Cardiac fibroblast (primary cell): ENCODE results near the gene LRFN2.

ENCODE experiments used
- DNase-seq, 2 donors: peaks; one replicate each; pipeline versions ENCODE4 v3.0.0 to v3.0.0-alpha.2; 2010; ENCODE audit warnings: low read depth in 2 of 2
- H3K4me3 ChIP-seq, 2 donors: replicated peaks in 1 of 2; 1 replicate in 1 of 2; 2 replicates in 1 of 2; pipeline ENCODE4 v1.5.1; 2011; ENCODE audit warnings: low read depth in 2 of 2, low read length in 2 of 2, mild to moderate bottlenecking in 2 of 2, moderate library complexity in 1 of 2
- CTCF ChIP-seq: IDR thresholded peaks from one replicate; pipeline ENCODE4 v1.5.1; 2011; ENCODE audit warnings: low read depth, mild to moderate bottlenecking, low read length, inconsistent platforms

LRFN2 gene

GRCh38 chr6:40610229-40610628, 23.1 kb upstream of the LRFN2 start:
- no peak for DNase-seq
- TF ChIP-seq CTCF: no peak
- no peak overlapping the region for H3K4me3 ChIP-seq

- DNase-seq: no peak
- H3K4me3 ChIP-seq: no peak overlapping the region
- TF ChIP-seq CTCF: no peak
These were observed 19.8 kb upstream of the LRFN2 start for GRCh38 chr6:40606981-40607380.

- no peak for TF ChIP-seq CTCF
- no peak for DNase-seq
- no peak overlapping the region for H3K4me3 ChIP-seq
These were observed 19.4 kb upstream of the LRFN2 start for GRCh38 chr6:40606526-40606925.

- TF ChIP-seq CTCF: no peak
- no peak overlapping the region for H3K4me3 ChIP-seq
- no peak for DNase-seq
These were observed 16.9 kb upstream of the LRFN2 start for GRCh38 chr6:40604082-40604481.

GRCh38 chr6:40599555-40599954, 12.4 kb upstream of the LRFN2 start:
- TF ChIP-seq CTCF: no peak
- DNase-seq: no peak
- H3K4me3 ChIP-seq: no peak overlapping the region

- no peak for DNase-seq
- H3K4me3 ChIP-seq: no peak overlapping the region
- TF ChIP-seq CTCF: no peak
These were observed 11.4 kb upstream of the LRFN2 start for GRCh38 chr6:40598516-40598915.

- no peak for TF ChIP-seq CTCF
- no peak for DNase-seq
These were observed 10.1 kb upstream of the LRFN2 start for GRCh38 chr6:40597301-40597700.

More at GRCh38 chr6:40597301-40597700, 10.1 kb upstream of the LRFN2 start:
- H3K4me3 ChIP-seq: no peak overlapping the region
